ENCODE results near the gene XRCC3. TPM values are rescaled to one million over a fixed set of nuclear protein-coding genes. Genes with fewer than 3 reads are reported as not detected.

The XRCC3 gene
- polyA plus RNA-seq, 3 donors, result 0.66 to 8.1 (median 2.0) TPM

DNA sequence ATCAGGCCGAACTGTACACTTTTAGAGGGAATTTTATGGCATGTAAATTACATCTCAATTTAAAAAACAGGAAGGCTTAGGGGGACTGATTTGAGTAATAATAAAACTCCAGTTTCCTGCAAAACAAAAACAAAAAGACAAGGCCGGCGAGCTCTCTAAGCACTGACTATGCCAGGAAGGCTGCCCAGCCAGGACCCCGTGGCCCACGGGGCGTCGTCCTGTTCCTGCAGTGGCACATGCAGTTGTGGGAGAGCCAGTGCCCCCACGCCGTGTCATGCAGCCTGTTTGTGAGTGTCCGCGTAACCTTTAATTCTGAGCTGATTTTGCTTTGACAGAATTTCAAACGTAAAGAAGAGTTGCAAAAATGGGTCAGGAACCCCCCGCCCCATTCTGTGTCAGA lies 10.5 kb downstream of the XRCC3 start:
- peaks cover 33 to 64% of the 10 kb centered on the region in 2 donors for H3K36me3 Mint-ChIP-seq
- no peak overlapping the region for H3K27ac ChIP-seq (ENCODE audit: low read depth in 1 of 2, low read length in 2 of 2)

DNA sequence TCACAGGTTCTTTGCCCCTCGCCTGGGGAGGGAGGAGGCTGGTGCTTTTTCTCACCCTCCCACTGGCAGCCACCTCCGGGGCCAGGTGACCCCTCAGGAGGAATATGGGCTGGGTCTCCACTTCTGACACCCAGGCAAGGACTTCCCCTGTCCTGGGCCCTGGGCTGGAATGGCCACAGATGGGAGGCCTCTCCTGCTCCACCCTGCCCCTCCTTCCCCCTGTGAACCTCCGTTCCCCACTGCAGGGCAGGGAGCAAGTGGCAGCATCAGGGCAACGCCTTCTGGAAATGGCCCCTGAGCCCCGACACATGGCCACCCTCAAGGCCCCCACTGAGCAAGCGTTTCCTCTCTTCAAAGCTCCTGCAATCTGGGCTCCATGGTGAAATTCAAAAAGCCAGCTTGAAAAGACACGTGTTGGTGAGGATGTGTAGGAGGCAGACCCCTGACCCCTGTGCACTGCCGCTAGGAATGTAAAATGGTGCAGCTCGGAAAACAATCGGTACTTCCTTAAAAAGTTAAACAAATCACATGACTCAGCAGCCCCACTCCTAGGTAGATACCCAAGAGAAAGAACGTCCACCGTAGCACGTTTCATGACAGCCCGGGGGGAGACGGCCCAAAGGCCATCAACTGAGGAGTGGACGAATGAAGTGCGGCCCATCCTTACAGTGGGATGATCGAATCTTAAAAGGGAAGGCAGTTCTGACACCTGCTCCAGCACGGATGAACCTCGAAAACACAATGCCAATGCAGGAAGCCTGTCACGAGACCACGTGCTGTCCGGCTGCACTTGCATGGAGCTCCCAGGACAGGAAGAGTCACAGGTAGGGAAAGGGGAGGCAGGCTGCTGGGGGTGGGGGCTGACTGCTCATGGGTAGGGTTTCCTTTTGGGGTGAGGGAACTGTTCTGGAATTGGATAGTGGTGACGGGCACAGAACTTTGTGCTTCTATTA lies 11.5 kb downstream of the XRCC3 start:
- no peaks in the 10 kb centered on the region for H3K27me3 ChIP-seq (ENCODE audit: control insufficient read depth in 2 of 2, insufficient read depth in 2 of 2, low read length in 2 of 2)
- H3K4me1 ChIP-seq (ENCODE audit: control insufficient read depth in 1 of 2, insufficient read depth in 2 of 2, low read length in 2 of 2), result peaks cover 5 to 9% of the 10 kb centered on the region in 2 donors
- H3K9ac ChIP-seq (ENCODE audit: insufficient read depth, low read length, poor library complexity, severe bottlenecking), result no peak overlapping the region
- 47% methylated on average over 16 of the region's 24 CpGs for WGBS (ENCODE audit: insufficient coverage)
- intact Hi-C loops (cut with micrococcal nuclease), result no loop called here
- H3K36me3 ChIP-seq (replicated peaks in 1 of 2; ENCODE audit: control insufficient read depth in 1 of 2, insufficient read depth in 2 of 2, low read length in 2 of 2), result peaks cover 48 to 77% of the 10 kb centered on the region in 2 donors
- TF ChIP-seq, protein P1, sequence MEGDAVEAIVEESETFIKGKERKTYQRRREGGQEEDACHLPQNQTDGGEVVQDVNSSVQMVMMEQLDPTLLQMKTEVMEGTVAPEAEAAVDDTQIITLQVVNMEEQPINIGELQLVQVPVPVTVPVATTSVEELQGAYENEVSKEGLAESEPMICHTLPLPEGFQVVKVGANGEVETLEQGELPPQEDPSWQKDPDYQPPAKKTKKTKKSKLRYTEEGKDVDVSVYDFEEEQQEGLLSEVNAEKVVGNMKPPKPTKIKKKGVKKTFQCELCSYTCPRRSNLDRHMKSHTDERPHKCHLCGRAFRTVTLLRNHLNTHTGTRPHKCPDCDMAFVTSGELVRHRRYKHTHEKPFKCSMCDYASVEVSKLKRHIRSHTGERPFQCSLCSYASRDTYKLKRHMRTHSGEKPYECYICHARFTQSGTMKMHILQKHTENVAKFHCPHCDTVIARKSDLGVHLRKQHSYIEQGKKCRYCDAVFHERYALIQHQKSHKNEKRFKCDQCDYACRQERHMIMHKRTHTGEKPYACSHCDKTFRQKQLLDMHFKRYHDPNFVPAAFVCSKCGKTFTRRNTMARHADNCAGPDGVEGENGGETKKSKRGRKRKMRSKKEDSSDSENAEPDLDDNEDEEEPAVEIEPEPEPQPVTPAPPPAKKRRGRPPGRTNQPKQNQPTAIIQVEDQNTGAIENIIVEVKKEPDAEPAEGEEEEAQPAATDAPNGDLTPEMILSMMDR (IDR thresholded peaks at IDR 0.05), result no peak
- no peak overlapping the region for H3K4me3 ChIP-seq (replicated peaks in 1 of 3; ENCODE audit: low read depth in 2 of 3, low read length in 3 of 3)
- no peak overlapping the region for H3K27ac ChIP-seq (ENCODE audit: low read depth in 1 of 2, low read length in 2 of 2)
- H3K9me3 ChIP-seq (replicated peaks in 1 of 2; ENCODE audit: control insufficient read depth in 1 of 2, insufficient read depth in 1 of 2, low read length in 2 of 2), result no peaks in the 10 kb centered on the region
- Mint-ChIP-seq H3K9me3 (no peaks in the 10 kb centered on the region), H3K4me1 (peaks cover 30% of the 10 kb centered on the region), H3K27me3 (ENCODE audit: low read depth in 3 of 3) (peaks cover 0 to 4% (median 1%) of the 10 kb centered on the region in 3 donors), H3K4me3 (peak overlapping the region; percentile 17 to 40), H3K27ac (peak overlapping the region in 6 of 7 donors; percentile 10 to 53 (median 26)), H3K36me3 (peaks cover 29 to 65% of the 10 kb centered on the region in 2 donors)
- peak in 2 of 3 donors; percentile 7 to 29 for DNase-seq
- H2AFZ ChIP-seq (ENCODE audit: insufficient read depth, low read depth, low read length, poor library complexity, severe bottlenecking), result no peak overlapping the region
- H3K4me2 ChIP-seq (replicated peaks; ENCODE audit: extremely low read depth, low read length, poor library complexity, severe bottlenecking), result peak overlapping the region; percentile 27
- H3K79me2 ChIP-seq (ENCODE audit: insufficient read depth, low read length), result no peaks in the 10 kb centered on the region
- peaks cover 30% of the 10 kb centered on the region for H4K20me1 ChIP-seq (ENCODE audit: insufficient read depth, low read length)

More for the DNA sequence above, 10.5 kb downstream of the XRCC3 start:
- Histone ChIP-seq H3K79me2 (ENCODE audit: insufficient read depth, low read length) (no peaks in the 10 kb centered on the region), H3K4me3 (replicated peaks in 1 of 3; ENCODE audit: low read depth in 2 of 3, low read length in 3 of 3) (no peak overlapping the region), H3K9ac (ENCODE audit: insufficient read depth, low read length, poor library complexity, severe bottlenecking) (no peak overlapping the region), H4K20me1 (ENCODE audit: insufficient read depth, low read length) (peaks cover 20% of the 10 kb centered on the region), H2AFZ (ENCODE audit: insufficient read depth, low read depth, low read length, poor library complexity, severe bottlenecking) (no peak overlapping the region), H3K27me3 (ENCODE audit: control insufficient read depth in 2 of 2, insufficient read depth in 2 of 2, low read length in 2 of 2) (no peaks in the 10 kb centered on the region), H3K4me2 (replicated peaks; ENCODE audit: extremely low read depth, low read length, poor library complexity, severe bottlenecking) (no peak overlapping the region), H3K36me3 (replicated peaks in 1 of 2; ENCODE audit: control insufficient read depth in 1 of 2, insufficient read depth in 2 of 2, low read length in 2 of 2) (peaks cover 39 to 74% of the 10 kb centered on the region in 2 donors), H3K4me1 (ENCODE audit: control insufficient read depth in 1 of 2, insufficient read depth in 2 of 2, low read length in 2 of 2) (peaks cover 5 to 9% of the 10 kb centered on the region in 2 donors), H3K9me3 (replicated peaks in 1 of 2; ENCODE audit: control insufficient read depth in 1 of 2, insufficient read depth in 1 of 2, low read length in 2 of 2) (no peaks in the 10 kb centered on the region)
- peaks cover 30% of the 10 kb centered on the region for H3K4me1 Mint-ChIP-seq
- intact Hi-C loops (cut with micrococcal nuclease), result no loop called here
- H3K27me3 Mint-ChIP-seq (ENCODE audit: low read depth in 3 of 3), result peaks cover 0 to 4% (median 1%) of the 10 kb centered on the region in 3 donors
- WGBS (ENCODE audit: insufficient coverage), result 47% methylated on average over 12 of the region's 13 CpGs
- no peak overlapping the region for H3K4me3 Mint-ChIP-seq
- H3K9me3 Mint-ChIP-seq, result no peaks in the 10 kb centered on the region
- peak overlapping the region in 2 of 7 donors; percentile 50 to 68 for H3K27ac Mint-ChIP-seq
- TF ChIP-seq, protein P1 (IDR thresholded peaks at IDR 0.05), result no peak
- no peak for DNase-seq
